ENCODE measurements around the gene USH1G.

USH1G gene

GRCh38 chr17:74954665-74955421 is 31.8 kb upstream of the USH1G start:
- H2AFZ ChIP-seq (ENCODE audit: low read length): no peak overlapping the region
- H3K4me1 ChIP-seq (ENCODE audit: insufficient read depth, low read length, severe bottlenecking): no peaks in the 10 kb centered on the region
- H3K36me3 ChIP-seq (ENCODE audit: insufficient read depth, low read length): no peaks in the 10 kb centered on the region
- no peak overlapping the region for H3K9ac ChIP-seq (ENCODE audit: low read length)
- H3K4me2 ChIP-seq (ENCODE audit: low read length): no peak overlapping the region
- no peaks in the 10 kb centered on the region for H3K79me2 ChIP-seq (ENCODE audit: insufficient read depth, low read length)
- H3K27ac ChIP-seq (ENCODE audit: low read depth, low read length, poor library complexity, severe bottlenecking): no peak overlapping the region
- H3K27me3 ChIP-seq (ENCODE audit: insufficient read depth, low read length): no peaks in the 10 kb centered on the region
- no peak overlapping the region for H3K4me3 ChIP-seq (ENCODE audit: low read depth, low read length, poor library complexity, severe bottlenecking)
- H3F3A ChIP-seq (ENCODE audit: insufficient read depth, low read length): no peaks in the 10 kb centered on the region
- H4K20me1 ChIP-seq (ENCODE audit: insufficient read depth, low read length): no peaks in the 10 kb centered on the region
- no peaks in the 10 kb centered on the region for H3K9me2 ChIP-seq (ENCODE audit: low read depth, low read length)
- H3K9me3 ChIP-seq (ENCODE audit: low read length): no peaks in the 10 kb centered on the region
- TF ChIP-seq CTCF (IDR thresholded peaks at IDR 0.05; ENCODE audit: low read length) (no peak), EZH2 (IDR thresholded peaks at IDR 0.05; ENCODE audit: borderline replicate concordance, low read length) (no peak)

- Histone ChIP-seq H3F3A (ENCODE audit: insufficient read depth, low read length) (no peaks in the 10 kb centered on the region), H3K36me3 (ENCODE audit: insufficient read depth, low read length) (no peaks in the 10 kb centered on the region), H3K9me2 (ENCODE audit: low read depth, low read length) (no peaks in the 10 kb centered on the region), H3K9ac (ENCODE audit: low read length) (no peak overlapping the region), H3K79me2 (ENCODE audit: insufficient read depth, low read length) (no peaks in the 10 kb centered on the region), H3K9me3 (ENCODE audit: low read length) (no peaks in the 10 kb centered on the region), H3K27ac (ENCODE audit: low read depth, low read length, poor library complexity, severe bottlenecking) (no peak overlapping the region), H2AFZ (ENCODE audit: low read length) (no peak overlapping the region), H3K4me3 (ENCODE audit: low read depth, low read length, poor library complexity, severe bottlenecking) (no peak overlapping the region), H4K20me1 (ENCODE audit: insufficient read depth, low read length) (no peaks in the 10 kb centered on the region), H3K27me3 (ENCODE audit: insufficient read depth, low read length) (no peaks in the 10 kb centered on the region), H3K4me2 (ENCODE audit: low read length) (no peak overlapping the region), H3K4me1 (ENCODE audit: insufficient read depth, low read length, severe bottlenecking) (no peaks in the 10 kb centered on the region)
- TF ChIP-seq CTCF (IDR thresholded peaks at IDR 0.05; ENCODE audit: low read length) (no peak), EZH2 (IDR thresholded peaks at IDR 0.05; ENCODE audit: borderline replicate concordance, low read length) (no peak)
Measured at GRCh38 chr17:74954115-74954514, 31.1 kb upstream of the USH1G start.

GRCh38 chr17:74953134-74953687 is 30.2 kb upstream of the USH1G start:
- Histone ChIP-seq H3K9ac (ENCODE audit: low read length) (no peak overlapping the region), H3K27me3 (ENCODE audit: insufficient read depth, low read length) (no peaks in the 10 kb centered on the region), H3K27ac (ENCODE audit: low read depth, low read length, poor library complexity, severe bottlenecking) (no peak overlapping the region), H4K20me1 (ENCODE audit: insufficient read depth, low read length) (no peaks in the 10 kb centered on the region), H2AFZ (ENCODE audit: low read length) (no peak overlapping the region), H3K4me2 (ENCODE audit: low read length) (no peak overlapping the region), H3K9me3 (ENCODE audit: low read length) (no peaks in the 10 kb centered on the region), H3K36me3 (ENCODE audit: insufficient read depth, low read length) (no peaks in the 10 kb centered on the region), H3K9me2 (ENCODE audit: low read depth, low read length) (no peaks in the 10 kb centered on the region), H3K4me1 (ENCODE audit: insufficient read depth, low read length, severe bottlenecking) (no peaks in the 10 kb centered on the region), H3K4me3 (ENCODE audit: low read depth, low read length, poor library complexity, severe bottlenecking) (no peak overlapping the region), H3K79me2 (ENCODE audit: insufficient read depth, low read length) (no peaks in the 10 kb centered on the region), H3F3A (ENCODE audit: insufficient read depth, low read length) (no peaks in the 10 kb centered on the region)
- TF ChIP-seq EZH2 (IDR thresholded peaks at IDR 0.05; ENCODE audit: borderline replicate concordance, low read length): no peak
- no peak for TF ChIP-seq CTCF (IDR thresholded peaks at IDR 0.05; ENCODE audit: low read length)

All from OCI-LY1 (cell line).